ENCODE results near the gene HDAC2. TPM values are rescaled to one million over a fixed set of nuclear protein-coding genes. Genes with fewer than 3 reads are reported as not detected.
"Not testable (repeated sequence)": the region's sequence is repeated elsewhere in the genome, so short reads cannot be mapped to it uniquely, and the experiment has no call there.

Gene HDAC2
- total RNA-seq, 4 donors from 2014 or later, result 27.9 to 33.7 (median 30.8) TPM

DNA sequence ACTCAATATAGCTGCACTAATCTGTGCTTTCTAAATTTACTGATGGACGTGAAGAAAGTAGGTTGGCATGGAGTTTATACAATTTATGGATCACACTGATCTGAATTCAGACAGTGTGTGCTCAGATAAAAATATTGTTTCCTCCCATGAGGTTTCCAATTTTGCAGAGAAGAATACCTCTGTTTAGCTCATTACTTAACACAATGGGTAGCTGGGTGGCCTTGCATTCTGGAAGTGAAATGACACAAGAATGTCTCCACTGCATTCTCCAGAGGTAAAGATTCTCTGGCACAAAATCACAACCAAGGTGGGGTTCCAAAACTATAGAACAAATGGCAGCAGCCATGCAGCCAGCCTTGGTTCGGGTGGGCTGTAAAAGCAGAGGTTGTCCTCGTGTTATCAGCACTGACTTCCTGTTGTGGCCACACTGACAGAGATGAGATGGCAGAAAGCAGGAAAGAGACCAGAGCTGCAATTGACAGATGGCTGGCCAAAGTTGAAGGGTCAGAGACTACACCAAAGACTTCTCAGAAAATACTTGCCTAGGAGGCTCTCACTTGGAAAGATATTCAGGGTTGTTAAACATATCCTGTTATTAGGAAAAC lies 50.2 kb downstream of the HDAC2 start:
- Histone ChIP-seq H3K27ac (peak overlapping the region in 2 of 4 donors; percentile 24 to 48), H3K9me3 (no peaks in the 10 kb centered on the region), H3K4me3 (no peak overlapping the region), H3K36me3 (no peaks in the 10 kb centered on the region), H3K4me1 (peaks cover 0 to 24% of the 10 kb centered on the region in 2 donors), H3K27me3 (no peaks in the 10 kb centered on the region)
- intact Hi-C loops (cut with DNase I; ENCODE audit: low total_unique reads) (no loop called here), in situ Hi-C loops (cut with MboI; ENCODE audit: low sequenced_read_pairs in 4 of 4) (loop anchor here in 2 of 4 donors (25.0 kb wide), 3 partner anchors 1133 to 1733 kb away; partner anchors contain the start of gene RFPL4B (in 1 of the 2))
- DNase-seq, result no peak
- TF ChIP-seq, protein P1, sequence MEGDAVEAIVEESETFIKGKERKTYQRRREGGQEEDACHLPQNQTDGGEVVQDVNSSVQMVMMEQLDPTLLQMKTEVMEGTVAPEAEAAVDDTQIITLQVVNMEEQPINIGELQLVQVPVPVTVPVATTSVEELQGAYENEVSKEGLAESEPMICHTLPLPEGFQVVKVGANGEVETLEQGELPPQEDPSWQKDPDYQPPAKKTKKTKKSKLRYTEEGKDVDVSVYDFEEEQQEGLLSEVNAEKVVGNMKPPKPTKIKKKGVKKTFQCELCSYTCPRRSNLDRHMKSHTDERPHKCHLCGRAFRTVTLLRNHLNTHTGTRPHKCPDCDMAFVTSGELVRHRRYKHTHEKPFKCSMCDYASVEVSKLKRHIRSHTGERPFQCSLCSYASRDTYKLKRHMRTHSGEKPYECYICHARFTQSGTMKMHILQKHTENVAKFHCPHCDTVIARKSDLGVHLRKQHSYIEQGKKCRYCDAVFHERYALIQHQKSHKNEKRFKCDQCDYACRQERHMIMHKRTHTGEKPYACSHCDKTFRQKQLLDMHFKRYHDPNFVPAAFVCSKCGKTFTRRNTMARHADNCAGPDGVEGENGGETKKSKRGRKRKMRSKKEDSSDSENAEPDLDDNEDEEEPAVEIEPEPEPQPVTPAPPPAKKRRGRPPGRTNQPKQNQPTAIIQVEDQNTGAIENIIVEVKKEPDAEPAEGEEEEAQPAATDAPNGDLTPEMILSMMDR (IDR thresholded peaks at IDR 0.05 in 4 of 5, conservative IDR thresholded peaks at IDR 0.05 in 1 of 5), result no peak
- no peak for TF ChIP-seq POLR2A (IDR thresholded peaks at IDR 0.05)
- no peak for ATAC-seq

DNA sequence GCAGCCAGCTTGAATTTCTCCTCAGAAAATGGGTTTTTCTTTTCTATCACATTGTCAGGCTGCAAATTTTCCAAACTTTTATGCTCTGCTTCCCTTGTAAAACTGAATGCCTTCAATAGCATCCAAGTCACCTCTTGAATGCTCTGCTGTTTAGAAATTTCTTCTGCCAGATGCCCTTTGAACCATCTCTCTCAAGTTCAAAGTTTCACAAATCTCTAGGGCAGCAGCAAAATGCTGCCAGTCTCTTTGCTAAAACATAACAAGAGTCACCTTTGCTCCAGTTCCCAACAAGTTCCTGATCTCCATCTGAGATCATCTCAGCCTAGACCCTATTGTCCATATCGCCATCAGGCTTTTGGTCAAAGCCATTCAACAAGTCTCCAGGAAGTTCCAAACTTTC lies 60.7 kb downstream of the HDAC2 start:
- H3K9me3 ChIP-seq; H3K4me3 ChIP-seq; H3K4me1 ChIP-seq; DNase-seq; H3K27ac ChIP-seq; H3K27me3 ChIP-seq; intact Hi-C loops (cut with DNase I; ENCODE audit: low total_unique reads); ATAC-seq; H3K36me3 ChIP-seq: not testable (repeated sequence)
- in situ Hi-C loops (cut with MboI; ENCODE audit: low sequenced_read_pairs in 4 of 4), result loop anchor here in 3 of 4 donors (10.0 to 25.0 kb wide), 4 partner anchors 1123 to 1723 kb away; partner anchors contain the start of gene RFPL4B (in 1 of the 3)

DNA sequence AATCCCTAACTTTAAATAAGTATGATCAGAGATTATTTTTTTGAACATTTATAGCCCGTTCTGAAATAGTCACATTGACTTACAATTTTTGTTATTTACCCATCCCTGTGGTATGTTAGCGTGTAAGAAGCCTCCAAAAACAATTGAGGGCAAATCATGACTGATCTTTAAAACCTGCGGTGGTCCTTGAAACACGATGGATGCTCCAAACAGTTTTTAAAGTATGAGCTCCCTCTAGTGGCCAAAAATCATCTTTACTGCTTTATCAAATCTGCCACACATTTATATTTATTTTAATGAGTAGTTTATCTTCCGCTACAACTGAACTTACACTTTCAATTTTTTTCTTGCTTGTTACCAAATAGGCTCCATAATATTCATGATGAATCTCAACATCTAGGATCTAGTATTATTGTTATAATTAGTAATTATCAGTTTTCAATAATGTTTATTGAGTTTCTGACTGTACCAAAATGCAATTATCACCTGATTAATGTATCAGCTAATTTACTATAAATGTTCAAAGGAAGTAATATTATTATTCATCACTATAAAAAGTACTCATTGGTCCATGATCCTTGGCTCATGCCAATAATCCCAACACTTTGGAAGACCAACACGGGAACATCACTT lies 61.6 kb downstream of the HDAC2 start:
- H3K4me3 ChIP-seq, result no peak overlapping the region
- no peaks in the 10 kb centered on the region for H3K9me3 ChIP-seq
- H3K27ac ChIP-seq, result no peak overlapping the region
- no peaks in the 10 kb centered on the region for H3K4me1 ChIP-seq
- no peak for DNase-seq
- H3K27me3 ChIP-seq, result no peaks in the 10 kb centered on the region
- TF ChIP-seq, protein P1 (IDR thresholded peaks at IDR 0.05 in 4 of 5, conservative IDR thresholded peaks at IDR 0.05 in 1 of 5), result peak; percentile 51 to 78 (median 57)
- TF ChIP-seq POLR2A (IDR thresholded peaks at IDR 0.05), result no peak
- peak in 1 of 2 donors; percentile 39 for ATAC-seq
- no peaks in the 10 kb centered on the region for H3K36me3 ChIP-seq
- in situ Hi-C loops (cut with MboI; ENCODE audit: low sequenced_read_pairs in 4 of 4) (loop anchor here in 3 of 4 donors (5.0 to 25.0 kb wide), 4 partner anchors 1122 to 1722 kb away; partner anchors contain the start of gene RFPL4B (in 1 of the 3)), intact Hi-C loops (cut with DNase I; ENCODE audit: low total_unique reads) (loop anchor here (1.0 to 5.0 kb wide), 2 partner anchors 1129 to 1727 kb away; no protein-coding TSS in a partner anchor)

DNA sequence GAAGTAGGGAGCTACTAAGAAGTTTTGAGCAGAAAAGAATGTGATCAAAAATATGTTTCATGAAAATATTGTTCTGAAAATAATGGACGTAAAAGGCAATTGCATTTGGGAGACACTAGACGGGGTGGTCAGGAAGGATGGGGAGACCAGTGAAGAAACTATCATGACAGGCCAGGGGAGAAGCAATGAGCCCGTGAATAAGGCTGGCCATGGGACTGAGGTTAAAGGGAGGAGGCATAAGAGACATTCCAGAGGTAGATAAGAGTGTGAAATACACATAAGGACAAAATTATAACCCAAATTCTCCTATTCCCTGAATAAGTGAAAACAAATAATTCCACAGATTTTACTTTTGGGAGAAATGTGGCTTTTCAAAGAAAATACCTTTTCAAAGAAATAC lies 62.1 kb downstream of the HDAC2 start:
- DNase-seq, result no peak
- no peaks in the 10 kb centered on the region for H3K27me3 ChIP-seq
- no peak for ATAC-seq
- in situ Hi-C loops (cut with MboI; ENCODE audit: low sequenced_read_pairs in 4 of 4) (loop anchor here in 3 of 4 donors (5.0 to 25.0 kb wide), 4 partner anchors 1122 to 1722 kb away; partner anchors contain the start of gene RFPL4B (in 1 of the 3)), intact Hi-C loops (cut with DNase I; ENCODE audit: low total_unique reads) (loop anchor here (1.0 to 5.0 kb wide), 2 partner anchors 1128 to 1726 kb away; no protein-coding TSS in a partner anchor)
- H3K4me3 ChIP-seq, result no peak overlapping the region
- no peaks in the 10 kb centered on the region for H3K4me1 ChIP-seq
- TF ChIP-seq POLR2A (IDR thresholded peaks at IDR 0.05), result no peak
- TF ChIP-seq, protein P1 (IDR thresholded peaks at IDR 0.05 in 4 of 5, conservative IDR thresholded peaks at IDR 0.05 in 1 of 5), result no peak
- no peak overlapping the region for H3K27ac ChIP-seq
- no peaks in the 10 kb centered on the region for H3K36me3 ChIP-seq
- H3K9me3 ChIP-seq, result no peaks in the 10 kb centered on the region

Measured in gastrocnemius medialis (tissue), 4 donors.